Endothelial cell of umbilical vein (primary cell): ENCODE results near the gene C20orf202. TPM values are rescaled to one million over a fixed set of nuclear protein-coding genes. Genes with fewer than 3 reads are reported as not detected.

Source experiments
- BruUV-seq: library from RNA; stranded (reverse); fragments of 400-500 nt; replicated peaks from 2 replicates; lab custom pipeline; 2021; lab: Mats Ljungman, UMichigan
- CTCF ChIA-PET: fragments of 300-600, 350-600 bp; sonication (Branson Sonifier 250); formaldehyde crosslinking; loops from one replicate; lab custom pipeline; 2021; ENCODE audit warnings: antibody characterized with exemption, inconsistent platforms; lab: Charles Lee
- POLR2A ChIA-PET: fragments of 300-600, 350-600 bp; sonication (Branson Sonifier 250); formaldehyde crosslinking; loops from one replicate; lab custom pipeline; 2021; ENCODE audit warnings: antibody characterized with exemption, inconsistent platforms; lab: Charles Lee
- DNase-seq: peaks from one replicate; pipeline ENCODE4 v3.0.0-alpha.2; 2011; ENCODE audit warnings: low read depth, low spot score
- FAIRE-seq: peaks from 2 replicates; lab custom pipeline; 2011; peaks lifted over from hg19 to GRCh38; lab: Jason Lieb, UNC
- H2AFZ ChIP-seq: 2 replicates; pipeline ENCODE4 v1.6.0; 2012; ENCODE audit warnings: low read depth, low read length, control low read depth, inconsistent platforms
- H3K27ac ChIP-seq: 2 replicates; pipeline ENCODE4 v1.5.1; 2011; ENCODE audit warnings: low read depth, mild to moderate bottlenecking, control low read depth, low read length, moderate library complexity; ENCODE audit not compliant: insufficient read depth
- H3K27me3 ChIP-seq, 2 experiments: 2 replicates each; pipeline versions ENCODE4 v1.6.0 to v1.6.1; 2011; ENCODE audit warnings: low read length in 2 of 2, mixed read lengths in 1 of 2; ENCODE audit not compliant: control insufficient read depth in 2 of 2, insufficient read depth in 2 of 2
- H3K36me3 ChIP-seq, 2 experiments: 2 replicates in 1 of 2; 3 replicates in 1 of 2; pipeline ENCODE4 v1.5.1; 2011; ENCODE audit warnings: low read length in 2 of 2, mild to moderate bottlenecking in 1 of 2, moderate library complexity in 1 of 2; ENCODE audit not compliant: control insufficient read depth in 2 of 2, insufficient read depth in 2 of 2; ENCODE audit errors: extremely low read depth in 1 of 2
- H3K4me1 ChIP-seq: 3 replicates; pipeline ENCODE4 v1.5.1; 2011; ENCODE audit warnings: mild to moderate bottlenecking, low read length; ENCODE audit not compliant: control insufficient read depth, insufficient read depth; ENCODE audit errors: extremely low read depth
- H3K4me2 ChIP-seq: 2 replicates; pipeline ENCODE4 v1.6.1; 2011; ENCODE audit warnings: low read length, control low read depth, mixed read lengths; ENCODE audit not compliant: insufficient read depth
- H3K4me3 ChIP-seq, 3 experiments: fragments of 200-600 bp in 1 of 3; sonication (generic), shearing (Covaris generic) in 1 of 3; replicated peaks in 1 of 3; 2 replicates each; pipeline ENCODE4 v1.5.1; 2011 to 2016; ENCODE audit warnings: control low read depth in 3 of 3, low read length in 3 of 3, mild to moderate bottlenecking in 2 of 3, inconsistent platforms in 1 of 3, low read depth in 1 of 3, moderate library complexity in 1 of 3; ENCODE audit not compliant: insufficient read depth in 1 of 3
- H3K79me2 ChIP-seq: 2 replicates; pipeline ENCODE4 v1.6.0; 2012; ENCODE audit warnings: low read length, inconsistent platforms; ENCODE audit not compliant: control insufficient read depth, insufficient read depth
- H3K9ac ChIP-seq: replicated peaks from 2 replicates; pipeline ENCODE3; 2011; ENCODE audit warnings: low read length, control low read depth; ENCODE audit not compliant: insufficient read depth; ENCODE audit errors: extremely low read depth
- H3K9me1 ChIP-seq: replicated peaks from 3 replicates; pipeline ENCODE4 v1.6.0; 2011; ENCODE audit warnings: mild to moderate bottlenecking, low read length; ENCODE audit not compliant: control insufficient read depth, insufficient read depth; ENCODE audit errors: extremely low read depth
- H3K9me3 ChIP-seq: replicated peaks from 2 replicates; pipeline ENCODE4 v1.5.1; 2012; ENCODE audit warnings: low read length, inconsistent platforms; ENCODE audit not compliant: control insufficient read depth, insufficient read depth
- H4K20me1 ChIP-seq: replicated peaks from 2 replicates; pipeline ENCODE3; 2011; ENCODE audit warnings: mild to moderate bottlenecking, low read length; ENCODE audit not compliant: control insufficient read depth, insufficient read depth; ENCODE audit errors: extremely low read depth
- CTCF ChIP-seq, 2 donors: IDR thresholded peaks; 1 replicate in 1 of 2; 2 replicates in 1 of 2; pipeline ENCODE4 v1.5.1; 2011; ENCODE audit warnings: low read length in 2 of 2, mild to moderate bottlenecking in 2 of 2, moderate library complexity in 2 of 2, control low read depth in 1 of 2, inconsistent platforms in 1 of 2, low read depth in 1 of 2; ENCODE audit not compliant: insufficient read depth in 1 of 2; ENCODE audit errors: extremely low read depth in 1 of 2
- EZH2 ChIP-seq: IDR thresholded peaks from 2 replicates; pipeline ENCODE4 v1.6.1; 2012; ENCODE audit warnings: borderline replicate concordance, low read depth, mild to moderate bottlenecking, moderate library complexity, low read length, inconsistent platforms; ENCODE audit not compliant: severe bottlenecking
- FOS ChIP-seq: IDR thresholded peaks from 2 replicates; pipeline ENCODE4 v1.6.1; 2011; ENCODE audit warnings: mild to moderate bottlenecking, low read length, moderate library complexity, borderline replicate concordance; ENCODE audit not compliant: insufficient read depth
- GATA2 ChIP-seq: IDR thresholded peaks from 2 replicates; pipeline ENCODE4 v1.7.0; 2011; ENCODE audit warnings: low read depth, mild to moderate bottlenecking, moderate library complexity, mixed read lengths, low read length; ENCODE audit not compliant: insufficient read length, insufficient read depth
- JUN ChIP-seq: IDR thresholded peaks from 2 replicates; pipeline ENCODE4 v1.6.1; 2011; ENCODE audit warnings: borderline replicate concordance, low read depth; ENCODE audit not compliant: insufficient read length, insufficient read depth
- MAX ChIP-seq: IDR thresholded peaks from 2 replicates; pipeline ENCODE4 v1.6.1; 2011; ENCODE audit not compliant: insufficient read depth, insufficient read length
- MYC ChIP-seq: IDR thresholded peaks from one replicate; pipeline ENCODE4 v1.6.1; 2011; ENCODE audit warnings: mild to moderate bottlenecking, low read depth, low read length
- POLR2A ChIP-seq: IDR thresholded peaks from 2 replicates; pipeline ENCODE4 v1.6.1; 2012; ENCODE audit warnings: low read depth, mild to moderate bottlenecking, control low read depth, low read length
- POLR2AphosphoS5 ChIP-seq: IDR thresholded peaks from 2 replicates; pipeline ENCODE4 v1.6.1; 2012; ENCODE audit warnings: low read depth, mild to moderate bottlenecking, control low read depth, low read length, moderate library complexity; ENCODE audit not compliant: insufficient read depth
- dilution Hi-C: fragments of 300-500 bp; cut with MboI; formaldehyde crosslinking; loops from one replicate; pipeline ENCODE4 v1.15.0; 2019; ENCODE audit warnings: low sequenced_read_pairs; ENCODE audit not compliant: extremely low pct_ligation_motif_present
- intact Hi-C: fragments of 100-400 bp; cut with micrococcal nuclease; formaldehyde crosslinking; loops from one replicate; pipeline ENCODE4 v1.10.0; 2022
- polyA plus RNA-seq, 4 experiments: library from polyadenylated mRNA; depleted of rRNA in 3 of 4; stranded (reverse) in 3 of 4; unstranded in 1 of 4; fragments of >200 nt; gene quantifications; 2 replicates each; pipeline versions ENCODE4 v1.2.1 to v1.2.3, GENCODE V29; 2011 to 2012; ENCODE audit warnings: missing spikeins in 1 of 4
- total RNA-seq: library from RNA; stranded (reverse); gene quantifications from 2 replicates; pipeline ENCODE4 v1.2.3, GENCODE V29; 2021

C20orf202 gene
- total and polyA plus RNA-seq, 2 donors (not counting 3 experiments of a cell fraction or from before 2014, with no cell fraction given), result not detected

GRCh38 chr20:1177680-1178079, 25.6 kb upstream of the C20orf202 start:
- DNase-seq (no peak), FAIRE-seq (no peak)
- Histone ChIP-seq H3K4me1 (no peaks in the 10 kb centered on the region), H3K27me3 (peaks cover 0 to 1% of the 10 kb centered on the region in 2 experiments), H2AFZ (no peak overlapping the region), H3K27ac (no peak overlapping the region), H4K20me1 (no peaks in the 10 kb centered on the region), H3K4me2 (no peak overlapping the region), H3K9me1 (no peaks in the 10 kb centered on the region), H3K9ac (no peak overlapping the region), H3K79me2 (no peaks in the 10 kb centered on the region), H3K9me3 (no peaks in the 10 kb centered on the region), H3K36me3 (no peaks in the 10 kb centered on the region), H3K4me3 (no peak overlapping the region)
- ChIA-PET POLR2A (no interaction called here), CTCF (interaction anchor here (0.9 kb wide), 1 partner anchor 35 kb away, joined by 3 read pairs; no protein-coding TSS in a partner anchor)
- dilution Hi-C loops, result no loop called here
- TF ChIP-seq FOS, result no peak
- no peak for TF ChIP-seq MYC
- no peak for TF ChIP-seq GATA2
- no peak for TF ChIP-seq POLR2AphosphoS5
- no peak for TF ChIP-seq JUN
- TF ChIP-seq POLR2A, result no peak
- no peak for TF ChIP-seq CTCF (IDR thresholded peaks at IDR 0.05; ENCODE audit: extremely low read depth in 1 of 2, insufficient read depth in 1 of 2, low read depth in 1 of 2, low read length in 2 of 2)
- no peak for TF ChIP-seq EZH2
- no peak for TF ChIP-seq MAX
- intact Hi-C loops, result no loop called here
- no TSS peak for BruUV-seq
